Stimulated activated CD4-positive, alpha-beta T cell treated with anti-CD3 and anti-CD28 coated beads, Interleukin-15, amount 100 ng/mL, for 48 hours (primary cell): ENCODE results near the gene ANP32A.
A peak's percentile ranks its signal among the peaks of the same experiment; 100 is the strongest.

Experiments used
- DNase-seq, 2 donors: peaks; one replicate each; pipeline ENCODE4 v3.0.0-alpha.2; 2020; ENCODE audit warnings: low read depth in 2 of 2

ANP32A gene

GRCh38 chr15:68797599-68798345 is 22.9 kb downstream of the ANP32A start:
- DNase-seq: no peak

DNA sequence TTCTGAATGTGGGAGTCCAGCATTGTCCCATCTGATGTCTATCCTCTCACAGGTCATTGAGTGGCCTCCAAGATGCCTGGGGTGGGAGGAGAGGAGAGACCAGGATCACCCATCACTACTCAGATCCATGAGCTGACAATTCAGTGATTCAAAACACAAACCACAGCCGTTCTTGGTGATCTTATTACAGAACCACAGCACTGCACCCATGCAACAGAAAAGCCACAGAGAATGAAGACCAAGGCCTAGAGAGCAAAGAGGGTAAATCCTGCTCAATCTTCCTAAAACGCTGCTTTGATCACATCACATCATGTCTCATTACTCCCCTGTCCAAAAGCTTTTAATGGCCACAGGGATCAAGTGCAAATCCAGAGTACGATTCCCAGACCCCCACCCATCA is 23.5 kb downstream of the ANP32A start:
- DNase-seq: no peak

DNA sequence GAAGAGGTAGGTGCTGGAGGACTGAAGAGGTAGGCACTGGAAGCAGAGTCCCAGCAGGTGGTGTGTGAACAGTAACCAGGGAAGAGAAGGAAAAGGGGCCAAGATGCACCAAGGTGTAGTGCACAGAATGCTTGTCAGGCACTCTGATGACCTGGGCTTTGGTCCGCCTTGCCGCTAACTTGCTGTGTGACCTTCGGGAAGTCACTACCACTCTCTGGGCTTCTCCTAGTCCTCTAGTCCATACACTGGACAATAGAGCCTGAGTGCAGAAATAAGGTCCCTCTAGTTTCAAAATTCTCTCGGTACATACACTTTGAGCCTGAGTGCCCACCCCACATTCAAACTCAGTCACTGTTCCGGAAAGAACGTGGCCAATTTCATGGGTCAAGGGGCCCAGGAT is 24.1 kb downstream of the ANP32A start:
- DNase-seq: no peak

DNA sequence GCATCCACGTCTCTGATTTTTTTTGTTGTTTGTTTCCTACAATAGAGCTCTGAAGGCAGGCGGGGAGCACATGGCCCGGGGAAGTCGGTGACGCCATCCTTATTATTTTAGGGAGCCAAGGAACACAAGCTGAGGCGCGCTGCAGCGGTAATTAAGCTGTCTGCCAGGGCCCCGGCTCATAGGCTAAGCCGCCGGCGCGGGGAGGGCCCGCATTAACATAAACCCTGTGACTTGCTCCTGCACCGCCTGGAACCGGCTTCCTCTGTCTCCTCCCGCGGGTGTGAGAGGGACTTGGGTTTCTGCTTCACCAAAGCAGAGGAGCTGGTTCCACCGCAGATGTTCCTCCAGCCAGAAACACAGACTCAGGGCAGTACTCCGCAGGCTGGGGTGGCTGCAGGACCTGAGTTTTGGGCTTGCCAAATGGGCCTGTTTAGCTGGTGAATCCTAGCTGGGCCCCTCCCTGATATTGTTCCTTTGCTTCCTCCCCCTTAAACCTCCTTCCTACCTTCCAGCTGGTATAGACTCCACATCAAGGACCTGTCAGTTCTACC is 25.3 kb downstream of the ANP32A start:
- peak; percentile 45 to 55 for DNase-seq

DNA sequence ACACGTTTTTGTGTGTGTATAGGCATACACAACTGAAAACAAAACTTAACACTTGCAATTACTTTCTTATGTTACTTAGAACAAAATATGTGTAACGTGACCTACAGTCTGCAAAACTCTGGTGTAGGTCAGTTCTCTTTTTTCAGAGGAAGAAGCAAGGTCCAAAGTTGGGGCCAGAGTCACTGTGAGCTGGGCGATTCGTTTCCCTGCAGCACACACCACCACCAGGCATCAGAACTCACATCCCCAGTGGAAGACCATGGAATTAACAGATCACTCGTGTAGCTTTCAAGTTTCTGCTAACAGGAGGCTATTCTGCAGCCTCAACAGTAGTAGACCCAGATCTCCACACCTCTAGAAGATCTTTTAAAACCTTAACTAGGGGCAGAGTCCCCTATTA is 25.8 kb downstream of the ANP32A start:
- DNase-seq: no peak

DNA sequence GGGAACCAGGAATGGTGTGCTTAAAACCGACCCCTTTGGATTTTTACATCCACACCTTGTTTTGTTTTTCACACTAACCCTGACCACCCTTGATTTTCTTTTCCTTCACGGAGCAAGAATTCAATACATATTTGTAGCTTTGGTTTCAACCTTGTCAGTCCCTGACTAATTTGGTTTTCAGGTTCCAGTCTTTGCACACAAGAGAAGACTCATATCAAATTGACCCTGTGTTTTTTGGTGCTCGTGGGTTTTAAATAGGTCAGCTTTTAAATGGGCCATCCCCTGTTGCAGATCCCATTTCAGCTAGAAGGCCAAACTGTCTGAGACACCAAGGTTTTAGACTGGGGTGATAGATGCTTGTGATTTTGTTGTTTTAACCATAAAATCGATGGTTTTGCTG is 26.4 kb downstream of the ANP32A start:
- DNase-seq: no peak

- no peak for DNase-seq
Measured at GRCh38 chr15:68793776-68794175, 26.9 kb downstream of the ANP32A start.

GRCh38 chr15:68792901-68793766 is 27.6 kb downstream of the ANP32A start:
- DNase-seq: no peak

DNA sequence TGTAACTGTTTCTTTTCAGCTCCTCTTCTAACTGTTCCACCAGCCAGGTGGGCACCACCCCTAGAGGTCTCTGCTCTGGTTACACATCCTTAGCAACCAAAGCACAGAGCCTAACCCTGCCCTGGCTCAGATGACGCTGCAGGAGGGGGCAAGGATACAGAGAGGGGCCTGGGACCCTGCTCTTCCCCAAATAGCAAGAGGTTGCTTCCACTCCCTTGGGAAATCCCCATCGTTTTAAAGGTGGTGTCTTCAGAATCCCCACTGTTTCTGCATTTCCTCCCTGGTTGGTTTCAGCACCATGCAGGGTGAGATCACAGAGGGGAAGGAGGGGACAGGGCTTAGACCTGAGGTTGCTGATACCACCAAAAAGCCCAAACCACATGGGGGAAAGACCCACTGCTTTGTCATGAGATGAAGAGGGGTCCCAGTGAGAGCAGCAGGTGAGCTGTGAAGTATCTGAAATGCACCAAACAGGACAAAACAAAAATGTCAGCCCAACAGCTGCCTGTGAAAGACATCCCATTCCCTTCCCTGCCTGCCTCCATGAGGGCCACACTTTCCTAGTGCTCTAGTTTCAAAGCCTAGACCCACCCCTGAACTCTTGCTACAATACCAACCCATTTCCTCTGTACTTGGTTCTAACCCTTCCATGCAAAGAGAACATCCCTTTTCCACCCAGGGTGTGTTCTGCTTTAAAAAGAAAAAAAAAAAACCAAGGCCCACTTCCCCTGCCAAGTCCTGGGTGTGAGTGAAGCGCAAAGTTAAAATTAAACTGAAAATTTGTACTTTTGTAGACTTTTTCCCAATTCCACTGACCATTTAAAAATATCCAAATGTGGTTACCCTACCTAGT is 29.0 kb downstream of the ANP32A start:
- no peak for DNase-seq

GRCh38 chr15:68790910-68791309 is 29.8 kb downstream of the ANP32A start:
- DNase-seq: no peak

DNA sequence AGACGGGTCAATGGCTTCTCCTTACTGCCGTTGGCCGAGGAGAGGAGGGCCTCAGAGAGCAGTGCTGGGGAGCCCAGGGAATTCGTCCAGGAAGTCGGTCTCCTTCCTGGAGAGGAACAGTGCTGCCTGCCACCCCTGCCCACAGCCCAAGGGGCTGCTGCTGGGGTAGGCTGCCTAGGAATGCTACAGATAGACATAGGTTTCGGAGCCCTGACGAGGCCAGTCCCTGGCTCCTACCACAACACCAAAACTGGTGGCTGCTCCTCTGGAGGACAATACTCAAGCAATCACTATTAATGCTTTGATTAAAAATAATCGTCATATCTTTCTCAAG is 30.5 kb downstream of the ANP32A start:
- no peak for DNase-seq

DNA sequence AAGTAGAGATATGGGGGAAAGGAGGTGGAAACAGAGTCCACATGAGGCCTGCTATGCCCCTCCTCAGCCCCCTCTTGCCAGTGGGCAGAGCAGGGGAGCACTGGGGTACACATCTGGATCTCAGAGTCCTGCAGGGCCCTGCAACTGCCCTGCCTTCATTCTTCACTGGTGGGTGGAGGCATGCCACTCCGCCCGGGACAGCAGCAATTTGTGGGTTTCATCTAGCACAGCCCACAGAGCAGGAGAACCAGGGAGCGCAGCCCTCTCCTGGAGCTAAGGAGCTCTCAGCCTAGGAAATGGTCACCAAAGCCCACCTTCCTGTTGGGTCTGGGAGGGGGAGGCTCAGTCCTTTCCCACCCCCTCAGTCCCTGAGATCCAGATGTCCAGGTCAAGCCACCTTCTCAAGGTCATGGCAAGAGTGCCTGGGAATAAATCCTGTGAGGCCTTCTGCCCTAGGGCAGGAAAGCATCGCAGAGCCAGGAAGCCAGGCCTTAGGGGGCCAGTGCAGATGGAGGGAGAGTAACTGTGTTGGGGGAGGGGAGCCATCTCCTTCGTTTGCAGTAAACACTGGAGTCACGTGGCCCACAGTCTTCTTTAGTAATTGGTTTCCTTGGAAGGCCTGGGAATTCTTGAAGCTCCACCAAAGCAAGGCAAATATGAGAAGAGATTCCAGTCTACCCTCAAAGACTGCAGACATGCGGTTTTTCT is 31.0 kb downstream of the ANP32A start:
- no peak for DNase-seq

DNA sequence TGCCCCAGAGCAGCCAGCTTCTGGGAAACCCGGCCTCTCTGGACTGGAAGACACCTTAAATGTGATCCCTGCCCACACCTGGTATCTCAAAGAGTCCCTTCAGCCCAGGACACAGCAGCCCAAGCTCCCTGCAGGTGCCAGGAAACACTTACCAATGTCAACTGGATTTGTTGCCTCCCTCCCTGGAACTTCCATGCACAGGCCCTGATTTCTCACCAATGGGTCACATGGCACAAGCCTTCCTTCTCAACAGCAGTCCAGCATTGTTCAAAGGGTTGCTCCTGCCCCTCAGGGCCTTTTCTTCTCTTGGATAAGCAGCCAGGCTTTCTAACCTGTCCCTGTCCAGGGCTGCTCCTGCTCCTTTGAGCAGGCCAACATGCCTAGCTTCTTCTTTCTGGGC is 31.6 kb downstream of the ANP32A start:
- DNase-seq: no peak

DNA sequence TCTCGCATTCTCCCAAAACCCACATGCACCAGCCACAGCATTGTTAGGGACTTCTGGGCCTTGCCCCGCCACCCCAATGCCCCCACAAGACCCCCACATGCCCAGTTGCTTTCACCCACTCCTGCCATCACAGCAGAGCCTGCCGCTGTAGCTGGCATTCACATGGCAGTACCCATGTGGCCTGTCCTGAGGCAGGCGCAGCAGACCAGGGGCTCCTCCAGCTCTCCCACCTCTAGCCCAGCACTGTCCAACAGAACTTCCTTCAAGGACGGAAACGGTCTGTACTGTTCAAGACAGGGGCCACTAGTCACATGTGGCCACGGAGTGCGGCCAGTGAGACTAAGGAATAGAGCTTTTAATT is 32.5 kb downstream of the ANP32A start:
- DNase-seq: no peak

DNA sequence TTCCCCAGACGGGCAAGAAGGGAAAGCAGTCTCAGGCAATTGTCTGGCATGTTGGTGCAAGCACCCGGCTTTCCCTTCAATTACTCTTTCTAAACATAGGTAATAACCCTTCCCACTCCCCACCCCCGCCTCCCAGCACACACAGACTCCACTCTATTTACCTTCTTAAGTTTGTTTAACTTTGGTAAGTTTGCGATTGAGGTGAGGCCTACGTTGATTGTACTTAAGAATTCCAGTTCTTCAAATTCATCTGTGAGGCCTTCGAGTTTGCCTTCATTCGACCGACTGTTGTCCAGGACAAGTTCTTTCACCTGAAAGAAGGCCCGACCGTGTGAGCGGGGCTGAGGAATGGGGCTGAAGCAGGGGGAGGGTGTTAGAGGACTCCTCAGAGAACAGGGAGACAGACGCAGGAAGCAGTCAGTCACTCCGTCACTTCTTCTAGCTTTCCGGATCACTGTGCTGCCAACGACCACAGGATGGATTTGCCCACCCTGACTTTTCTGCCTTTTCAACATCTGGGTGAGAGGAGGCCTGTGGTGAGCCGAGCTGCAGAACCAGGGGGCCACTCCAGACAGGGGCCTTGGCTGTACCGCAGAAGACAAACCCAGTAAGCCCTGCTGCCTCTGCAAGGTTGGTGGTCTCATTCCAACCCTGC is 33.0 kb downstream of the ANP32A start:
- no peak for DNase-seq

DNA sequence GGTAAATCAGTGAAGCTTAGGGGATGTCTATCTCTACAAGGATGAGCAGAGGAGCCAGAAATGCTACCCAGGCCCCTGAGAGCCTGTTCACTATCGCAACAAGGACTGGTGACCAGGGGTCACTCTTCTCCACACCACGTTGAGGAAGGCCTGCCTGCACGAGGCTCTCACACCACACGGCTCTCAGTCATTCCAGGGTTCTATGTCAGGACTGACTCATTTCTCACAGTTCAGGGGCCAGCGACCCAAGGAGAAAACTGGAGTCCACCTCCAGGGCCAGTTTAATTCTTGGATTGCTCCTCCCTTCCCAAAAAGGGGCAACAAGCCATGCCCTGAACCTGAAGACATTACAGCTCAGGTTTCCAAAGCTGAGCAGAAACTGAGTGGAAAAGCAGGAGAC is 33.9 kb downstream of the ANP32A start:
- no peak for DNase-seq

DNA sequence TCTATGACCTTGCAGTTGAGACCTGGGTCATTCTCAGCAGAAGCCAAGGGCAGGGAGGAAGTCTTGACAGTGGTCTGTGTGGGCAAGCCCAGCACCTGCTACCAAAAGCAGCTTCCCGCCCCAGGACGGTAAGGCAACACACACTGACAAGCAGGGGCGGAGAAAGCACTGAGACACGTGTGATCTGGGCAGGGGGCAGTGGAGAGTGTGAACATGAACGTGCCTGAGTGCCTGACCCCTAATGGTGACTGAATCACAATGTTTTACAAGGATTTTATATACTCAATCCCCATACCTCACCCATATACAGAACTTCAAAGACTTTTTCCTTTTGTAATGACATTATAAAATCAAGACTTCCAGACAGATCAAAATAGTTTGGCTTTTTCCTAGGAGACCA is 35.2 kb downstream of the ANP32A start:
- no peak for DNase-seq

DNA sequence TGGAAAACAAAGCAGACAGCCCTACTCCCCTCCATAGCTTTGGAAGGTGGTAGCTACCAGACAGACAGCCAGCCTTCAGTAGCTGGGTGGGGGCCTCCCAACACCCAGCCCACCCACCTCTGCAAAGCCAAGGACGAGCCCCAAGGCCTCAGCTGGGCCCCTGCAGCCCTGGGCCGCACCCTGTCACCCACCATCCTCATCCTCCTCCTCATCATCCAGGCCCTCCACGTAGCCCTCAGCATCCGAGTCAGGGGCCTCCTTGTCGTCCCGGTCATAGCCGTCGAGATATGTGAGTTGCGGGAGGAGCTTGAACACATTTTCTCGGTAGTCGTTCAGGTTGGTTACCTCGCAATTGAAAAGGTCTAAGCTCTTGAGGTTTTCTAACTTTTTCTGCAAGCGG is 36.5 kb downstream of the ANP32A start:
- no peak for DNase-seq

DNA sequence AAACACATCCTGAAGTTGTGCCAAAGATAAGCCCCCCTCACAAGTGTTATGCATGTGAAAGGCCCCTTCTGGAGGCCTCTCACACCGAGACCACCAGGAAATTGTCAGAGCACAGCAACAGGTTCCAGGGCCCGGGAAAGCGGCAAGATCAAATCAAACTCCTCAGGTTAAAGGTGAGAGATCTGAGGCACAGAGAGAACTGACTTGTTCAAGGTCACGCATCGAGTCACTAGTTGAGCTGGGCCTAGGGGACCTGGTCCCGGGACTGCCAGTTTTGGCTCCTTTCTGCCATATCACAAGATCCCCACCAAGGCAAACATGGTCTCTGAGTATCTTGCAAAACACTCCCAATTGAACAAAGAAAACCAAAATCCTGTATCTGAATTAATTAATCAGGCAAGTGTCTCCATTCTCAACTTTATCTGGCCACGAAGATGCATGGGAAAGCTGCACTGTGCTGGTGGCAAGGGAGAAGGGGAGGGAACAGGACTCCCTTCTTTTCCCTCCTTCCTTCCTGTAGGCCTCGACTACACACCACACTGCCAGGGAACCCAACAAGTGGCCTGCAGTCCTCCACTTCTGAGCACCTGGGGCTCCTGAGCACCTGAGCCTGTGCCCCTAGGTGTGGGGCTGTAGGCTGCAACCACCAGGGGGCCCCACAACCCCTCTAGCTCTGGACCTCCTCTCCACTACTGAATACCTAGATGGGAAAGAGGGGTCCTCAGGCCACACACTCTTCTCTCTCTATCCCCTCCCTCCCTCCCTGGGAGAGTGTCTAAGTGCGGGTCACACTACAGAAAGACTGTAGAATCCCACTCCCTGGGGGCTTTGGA is 37.3 kb downstream of the ANP32A start:
- peak in 1 of 2 donors; percentile 45 for DNase-seq

DNA sequence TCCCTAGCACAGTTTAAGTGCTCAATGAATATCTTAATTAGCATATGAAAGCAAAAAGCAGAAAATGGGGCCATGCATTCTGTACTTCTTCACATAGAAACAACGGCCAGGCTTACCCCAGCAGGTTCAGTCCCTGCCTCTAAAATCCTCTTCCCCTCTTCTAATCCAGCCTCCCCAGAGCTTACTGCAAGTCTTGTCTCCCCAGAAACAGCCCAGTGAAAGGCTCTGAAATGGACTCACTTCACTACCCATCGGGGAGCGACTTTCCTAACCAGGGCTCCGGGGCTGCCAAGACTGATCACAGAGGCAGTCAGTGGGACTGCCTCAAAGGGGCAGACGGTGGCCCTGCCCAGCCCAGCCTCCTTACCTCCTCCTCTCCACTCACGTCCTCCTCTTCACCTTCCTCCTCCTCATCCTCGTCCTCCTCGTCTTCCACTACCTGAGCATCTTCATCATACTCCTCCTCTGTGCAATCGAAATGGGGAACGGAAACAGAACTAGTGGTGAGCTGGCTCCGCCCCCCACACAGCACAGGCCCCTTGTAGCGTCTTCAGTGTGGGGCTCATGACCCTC is 38.0 kb downstream of the ANP32A start:
- no peak for DNase-seq
